OCI-LY1 (cell line): ENCODE results near the gene PDCD1.
A peak's percentile ranks its signal among the peaks of the same experiment; 100 is the strongest.
"Not testable (repeated sequence)": the region's sequence is repeated elsewhere in the genome, so short reads cannot be mapped to it uniquely, and the experiment has no call there.

Source experiments
- H2AFZ ChIP-seq: fragments of 200-600 bp; sonication (generic), shearing (Covaris generic); 2 replicates; pipeline ENCODE4 v1.6.0; 2014; ENCODE audit warnings: antibody characterized with exemption, mild to moderate bottlenecking, low read length
- H3F3A ChIP-seq: fragments of 200-600 bp; sonication (generic), shearing (Covaris generic); 2 replicates; pipeline ENCODE4 v1.6.0; 2014; ENCODE audit warnings: mild to moderate bottlenecking, antibody characterized with exemption, low read length, moderate library complexity; ENCODE audit not compliant: insufficient read depth
- H3K27ac ChIP-seq: fragments of 200-600 bp; sonication (generic); 2 replicates; pipeline ENCODE4 v1.5.1; 2014; ENCODE audit warnings: low read length, mixed run types, mild to moderate bottlenecking, low read depth; ENCODE audit not compliant: poor library complexity, severe bottlenecking
- H3K27me3 ChIP-seq: fragments of 200-600 bp; sonication (generic); 2 replicates; pipeline ENCODE4 v1.6.0; 2014; ENCODE audit warnings: antibody characterized with exemption, mild to moderate bottlenecking, low read length, moderate library complexity; ENCODE audit not compliant: insufficient read depth
- H3K36me3 ChIP-seq: fragments of 200-600 bp; sonication (generic); 2 replicates; pipeline ENCODE4 v1.6.1; 2014; ENCODE audit warnings: mild to moderate bottlenecking, antibody characterized with exemption, low read length, moderate library complexity, mixed read lengths; ENCODE audit not compliant: insufficient read depth
- H3K4me1 ChIP-seq: fragments of 200-600 bp; sonication (generic); 2 replicates; pipeline ENCODE4 v1.5.1; 2014; ENCODE audit warnings: mild to moderate bottlenecking, low read length, moderate library complexity; ENCODE audit not compliant: insufficient read depth, severe bottlenecking
- H3K4me2 ChIP-seq: fragments of 200-600 bp; sonication (generic), shearing (Covaris generic); 2 replicates; pipeline ENCODE4 v1.6.1; 2014; ENCODE audit warnings: low read length
- H3K4me3 ChIP-seq: fragments of 200-600 bp; sonication (generic); 2 replicates; pipeline ENCODE4 v1.5.1; 2014; ENCODE audit warnings: low read length, low read depth, mild to moderate bottlenecking, mixed read lengths; ENCODE audit not compliant: poor library complexity, severe bottlenecking
- H3K79me2 ChIP-seq: fragments of 200-600 bp; shearing (Covaris generic); 2 replicates; pipeline ENCODE4 v1.6.1; 2016; ENCODE audit warnings: mixed run types, low read length, mixed read lengths; ENCODE audit not compliant: insufficient read depth
- H3K9ac ChIP-seq: fragments of 200-600 bp; sonication (generic), shearing (Covaris generic); 2 replicates; pipeline ENCODE4 v1.6.1; 2014; ENCODE audit warnings: mild to moderate bottlenecking, low read length, mixed read lengths
- H3K9me2 ChIP-seq: fragments of 200-600 bp; sonication (generic), shearing (Covaris generic); 2 replicates; pipeline ENCODE4 v1.6.1; 2014; ENCODE audit warnings: low read depth, mild to moderate bottlenecking, low read length, mixed read lengths
- H3K9me3 ChIP-seq: fragments of 200-600 bp; shearing (Covaris generic); 2 replicates; pipeline ENCODE4 v1.6.1; 2014; ENCODE audit warnings: low read length, mixed read lengths
- H4K20me1 ChIP-seq: fragments of 200-600 bp; sonication (generic), shearing (Covaris generic); 2 replicates; pipeline ENCODE4 v1.6.0; 2016; ENCODE audit warnings: mild to moderate bottlenecking, low read length; ENCODE audit not compliant: insufficient read depth
- EZH2 ChIP-seq: fragments of 200-600 bp; sonication (generic), shearing (Covaris generic); IDR thresholded peaks from 2 replicates; pipeline ENCODE4 v1.8.0; 2017; ENCODE audit warnings: borderline replicate concordance, mixed run types, mild to moderate bottlenecking, antibody characterized with exemption, low read length, moderate library complexity, mixed read lengths
- TF ChIP-seq, protein P1 (sequence below): fragments of 200-600 bp; sonication (generic), shearing (Covaris generic); IDR thresholded peaks from 2 replicates; pipeline ENCODE4 v1.5.1; 2017; ENCODE audit warnings: mild to moderate bottlenecking, antibody characterized with exemption, low read length, moderate library complexity, mixed read lengths

PDCD1 gene

DNA sequence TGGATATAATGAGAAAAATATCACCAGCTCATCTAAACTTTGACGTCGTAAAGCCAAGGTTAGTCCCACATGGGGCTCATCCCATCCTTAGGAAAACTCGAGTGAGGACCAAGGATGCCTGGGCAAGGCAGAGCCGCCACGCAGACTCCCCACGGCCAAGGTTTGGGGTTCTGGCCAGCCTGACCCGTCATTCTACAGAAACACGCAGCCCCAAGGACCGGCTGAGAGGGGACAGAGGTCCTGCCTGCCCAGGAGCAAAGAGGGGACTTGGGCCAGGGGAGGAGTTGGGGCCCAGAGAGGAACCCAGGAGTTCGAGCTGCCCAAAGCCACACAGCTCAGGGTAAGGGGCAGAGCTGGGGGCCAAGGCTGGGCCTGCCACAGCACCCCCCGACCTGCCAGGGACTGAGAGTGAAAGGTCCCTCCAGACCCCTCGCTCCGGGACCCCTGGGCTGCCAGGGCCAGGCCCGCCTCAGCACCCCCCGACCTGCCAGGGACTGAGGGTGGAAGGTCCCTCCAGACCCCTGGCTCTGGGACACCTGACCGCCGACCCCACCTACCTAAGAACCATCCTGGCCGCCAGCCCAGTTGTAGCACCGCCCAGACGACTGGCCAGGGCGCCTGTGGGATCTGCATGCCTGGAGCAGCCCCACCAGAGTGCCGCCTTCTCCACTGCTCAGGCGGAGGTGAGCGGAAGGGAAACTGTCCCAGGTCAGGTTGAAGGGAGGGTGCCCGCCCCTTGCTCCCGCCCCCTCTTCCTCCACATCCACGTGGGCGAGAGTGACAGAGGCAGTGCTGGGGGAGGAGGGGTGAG, at the start of gene PDCD1:
PDCD1 (minus strand) TSS at position 689 of the 811 bp plus-strand sequence; CDS start at position 633, 56 bp downstream.
- H3F3A ChIP-seq: no peaks in the 10 kb centered on the region
- H3K9me3 ChIP-seq: no peaks in the 10 kb centered on the region
- H3K4me1 ChIP-seq: peaks cover 16% of the 10 kb centered on the region
- H3K4me2 ChIP-seq: peak within 1 kb of the TSS; percentile 43
- no peaks in the 10 kb centered on the region for H3K9me2 ChIP-seq
- H3K27me3 ChIP-seq: peaks cover 5% of the 10 kb centered on the region; the same call in 1 of the 2 replicates
- H4K20me1 ChIP-seq: no peaks in the 10 kb centered on the region
- H3K9ac ChIP-seq: no peak within 1 kb of the TSS
- peak within 1 kb of the TSS; percentile 41 for H3K27ac ChIP-seq
- H2AFZ ChIP-seq: no peak within 1 kb of the TSS
- TF ChIP-seq, protein P1, sequence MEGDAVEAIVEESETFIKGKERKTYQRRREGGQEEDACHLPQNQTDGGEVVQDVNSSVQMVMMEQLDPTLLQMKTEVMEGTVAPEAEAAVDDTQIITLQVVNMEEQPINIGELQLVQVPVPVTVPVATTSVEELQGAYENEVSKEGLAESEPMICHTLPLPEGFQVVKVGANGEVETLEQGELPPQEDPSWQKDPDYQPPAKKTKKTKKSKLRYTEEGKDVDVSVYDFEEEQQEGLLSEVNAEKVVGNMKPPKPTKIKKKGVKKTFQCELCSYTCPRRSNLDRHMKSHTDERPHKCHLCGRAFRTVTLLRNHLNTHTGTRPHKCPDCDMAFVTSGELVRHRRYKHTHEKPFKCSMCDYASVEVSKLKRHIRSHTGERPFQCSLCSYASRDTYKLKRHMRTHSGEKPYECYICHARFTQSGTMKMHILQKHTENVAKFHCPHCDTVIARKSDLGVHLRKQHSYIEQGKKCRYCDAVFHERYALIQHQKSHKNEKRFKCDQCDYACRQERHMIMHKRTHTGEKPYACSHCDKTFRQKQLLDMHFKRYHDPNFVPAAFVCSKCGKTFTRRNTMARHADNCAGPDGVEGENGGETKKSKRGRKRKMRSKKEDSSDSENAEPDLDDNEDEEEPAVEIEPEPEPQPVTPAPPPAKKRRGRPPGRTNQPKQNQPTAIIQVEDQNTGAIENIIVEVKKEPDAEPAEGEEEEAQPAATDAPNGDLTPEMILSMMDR: no peak
- TF ChIP-seq EZH2: no peak
- no peaks in the 10 kb centered on the region for H3K36me3 ChIP-seq
- H3K4me3 ChIP-seq: no peak within 1 kb of the TSS
- no peaks in the 10 kb centered on the region for H3K79me2 ChIP-seq

DNA sequence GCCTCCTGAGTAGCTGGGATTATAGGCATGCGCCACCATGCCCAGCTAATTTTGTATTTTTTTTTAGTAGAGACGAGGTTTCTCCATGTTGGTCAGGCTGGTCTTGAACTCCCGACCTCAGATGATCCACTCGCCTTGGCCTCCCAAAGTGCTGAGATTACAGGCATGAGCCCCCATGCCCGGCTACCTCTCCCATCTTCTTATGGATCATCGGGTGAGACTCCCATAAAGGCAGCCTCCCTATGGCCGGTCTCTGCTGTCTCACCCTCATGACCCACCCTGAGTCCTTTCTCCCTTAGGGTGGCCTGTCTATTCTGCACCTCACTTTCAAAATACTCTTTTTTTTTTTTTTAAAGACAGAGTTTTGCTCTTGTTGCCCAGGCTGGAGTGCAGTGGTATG, 49.1 kb upstream of the PDCD1 start:
- H3K9me3 ChIP-seq, H3K4me2 ChIP-seq, H3K9me2 ChIP-seq, H2AFZ ChIP-seq, H3K27me3 ChIP-seq, H3K4me1 ChIP-seq, H3K9ac ChIP-seq, H4K20me1 ChIP-seq, H3K27ac ChIP-seq, H3K36me3 ChIP-seq, H3F3A ChIP-seq, H3K79me2 ChIP-seq, H3K4me3 ChIP-seq: not testable (repeated sequence)

DNA sequence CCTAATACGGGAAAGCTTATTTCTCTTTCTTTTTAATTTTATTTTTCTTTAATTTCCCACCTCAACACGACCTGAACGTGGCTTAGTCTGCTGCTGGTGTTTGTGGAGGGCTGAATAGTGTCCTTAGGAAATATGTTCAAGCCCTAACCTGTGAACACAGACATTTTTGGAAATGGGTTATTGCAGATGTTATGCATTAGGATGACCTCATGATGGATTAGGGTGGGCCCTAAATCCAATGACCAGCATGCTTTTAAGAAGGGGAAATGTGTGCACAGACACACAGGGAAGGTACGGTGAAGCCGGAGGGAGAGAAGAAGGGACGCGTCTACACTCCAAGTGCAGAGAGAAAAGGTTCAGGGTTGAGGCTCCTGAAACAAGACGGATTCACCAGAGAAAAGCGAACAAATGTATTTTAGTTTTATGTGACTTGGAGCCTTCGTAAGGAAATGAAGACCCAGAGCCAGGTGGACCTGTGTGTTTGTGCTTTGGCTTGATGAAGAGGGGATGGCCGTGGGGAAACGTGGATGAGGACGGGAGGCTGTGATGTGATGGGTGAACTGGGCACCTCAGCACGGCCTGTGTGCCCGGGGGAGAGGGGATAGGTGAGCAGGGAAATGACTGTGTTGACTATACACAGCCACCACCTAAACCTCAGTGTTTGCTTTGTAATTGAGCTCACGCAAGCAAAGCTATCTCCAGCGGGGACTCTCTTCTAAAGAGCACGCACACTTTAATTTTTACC, 48.3 kb upstream of the PDCD1 start:
- Histone ChIP-seq H3K4me2 (no peak overlapping the region), H2AFZ (no peak overlapping the region), H3K27ac (no peak overlapping the region), H4K20me1 (no peaks in the 10 kb centered on the region), H3F3A (no peaks in the 10 kb centered on the region), H3K9me3 (no peaks in the 10 kb centered on the region), H3K9ac (no peak overlapping the region), H3K4me3 (no peak overlapping the region), H3K4me1 (no peaks in the 10 kb centered on the region), H3K79me2 (no peaks in the 10 kb centered on the region), H3K9me2 (no peaks in the 10 kb centered on the region), H3K27me3 (no peaks in the 10 kb centered on the region), H3K36me3 (no peaks in the 10 kb centered on the region)
- TF ChIP-seq, protein P1: no peak
- no peak for TF ChIP-seq EZH2

DNA sequence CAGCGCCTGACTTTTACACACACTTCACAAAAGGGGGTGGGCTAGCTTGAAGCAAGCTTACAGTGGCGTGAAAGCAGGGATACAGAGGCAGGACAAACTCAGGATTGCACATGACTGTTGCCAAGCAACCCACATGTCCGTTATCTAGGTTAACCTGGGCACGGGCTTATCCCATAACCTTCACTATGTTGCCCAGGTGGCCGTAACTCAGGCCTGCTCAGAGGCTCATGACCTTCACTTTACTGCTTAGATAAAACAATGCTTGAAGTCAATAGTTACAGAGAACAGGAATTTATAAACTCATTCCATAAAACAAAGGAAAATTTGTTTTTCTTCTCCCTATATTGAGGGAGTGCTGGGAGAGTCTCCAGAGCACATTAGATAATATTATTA, 47.7 kb upstream of the PDCD1 start:
- H3F3A ChIP-seq, H3K4me1 ChIP-seq, H3K36me3 ChIP-seq, H3K79me2 ChIP-seq, H4K20me1 ChIP-seq, H3K27ac ChIP-seq, H3K27me3 ChIP-seq, H3K9me2 ChIP-seq, H3K4me2 ChIP-seq, H2AFZ ChIP-seq, H3K9me3 ChIP-seq, H3K4me3 ChIP-seq, H3K9ac ChIP-seq: not testable (repeated sequence)
